TTC549 (cell line): ENCODE results near the gene SLC25A29.
"Not testable (repeated sequence)": the region's sequence is repeated elsewhere in the genome, so short reads cannot be mapped to it uniquely, and the experiment has no call there.

Source experiments
- FAIRE-seq: peaks from 2 replicates; lab custom pipeline; 2012; peaks lifted over from hg19 to GRCh38; lab: Jason Lieb, UNC

Gene SLC25A29

DNA sequence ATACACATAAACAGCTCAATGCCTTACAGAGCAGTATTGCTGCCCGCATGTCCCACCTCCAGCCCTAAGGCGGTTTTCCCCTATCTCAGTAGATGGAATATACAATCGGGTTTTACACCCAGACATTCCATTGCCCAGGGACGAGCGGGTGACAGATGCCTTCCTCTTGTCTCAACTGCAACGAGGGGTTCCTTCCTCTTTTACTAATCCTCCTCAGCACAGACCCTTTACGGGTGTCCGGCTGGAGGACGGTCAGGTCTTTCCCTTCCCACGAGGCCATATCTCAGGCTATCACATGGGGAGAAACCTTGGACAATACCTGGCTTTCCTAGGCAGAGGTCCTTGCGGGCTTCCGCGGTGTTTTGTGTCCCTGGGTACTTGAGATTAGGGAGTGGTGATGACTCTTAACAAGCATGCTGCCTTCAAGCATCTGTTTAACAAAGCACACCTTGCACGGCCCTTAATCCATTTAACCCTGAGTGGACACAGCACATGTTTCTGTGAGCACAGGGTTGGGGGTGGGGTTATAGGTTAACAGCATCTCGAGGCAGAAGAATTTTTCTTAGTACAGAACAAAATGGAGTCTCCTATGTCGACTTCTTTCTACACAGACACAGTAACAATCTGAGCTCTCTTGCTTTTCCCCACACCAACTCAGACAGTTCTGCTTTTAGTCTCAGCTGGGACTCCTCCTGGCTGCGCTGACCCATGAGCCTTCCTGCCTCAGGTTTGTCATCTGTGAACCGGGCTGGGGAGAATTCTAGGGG lies 6.0 kb upstream of the SLC25A29 start:
- FAIRE-seq = not testable (repeated sequence)

DNA sequence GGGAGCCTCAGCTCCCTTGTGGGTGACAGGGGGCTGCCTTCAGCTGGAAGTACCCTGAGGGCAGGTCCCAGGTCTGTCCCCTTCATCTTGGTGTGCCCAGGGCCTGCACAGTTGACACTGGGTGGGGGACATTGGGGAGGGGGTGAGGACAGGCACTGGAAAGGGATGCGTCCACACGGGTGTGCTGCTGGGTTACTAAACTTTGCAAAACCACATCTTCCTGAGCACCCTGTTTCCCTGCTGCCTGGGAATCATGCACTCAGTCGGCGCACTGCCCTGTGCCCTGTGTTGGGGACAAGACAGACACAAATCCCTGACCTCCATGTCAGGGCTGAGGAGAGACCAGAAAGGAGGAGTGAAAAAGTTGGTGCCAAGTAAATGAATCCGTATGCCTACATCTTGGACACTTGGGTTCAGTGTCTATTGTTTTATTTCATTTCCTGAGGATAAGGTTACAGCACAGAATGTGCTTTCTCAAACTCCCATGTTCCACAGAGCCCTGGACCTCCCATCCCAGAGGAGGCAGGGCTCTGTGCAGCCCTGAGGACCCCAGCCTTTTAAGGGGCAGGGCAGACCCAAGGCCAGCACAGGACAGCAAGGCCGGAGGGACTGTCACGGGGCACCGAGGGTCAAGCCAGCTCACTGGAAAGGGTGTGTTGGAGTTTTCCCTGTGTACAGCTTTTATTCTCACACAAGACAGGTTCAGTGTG lies 2.9 kb upstream of the SLC25A29 start:
- FAIRE-seq = no peak

DNA sequence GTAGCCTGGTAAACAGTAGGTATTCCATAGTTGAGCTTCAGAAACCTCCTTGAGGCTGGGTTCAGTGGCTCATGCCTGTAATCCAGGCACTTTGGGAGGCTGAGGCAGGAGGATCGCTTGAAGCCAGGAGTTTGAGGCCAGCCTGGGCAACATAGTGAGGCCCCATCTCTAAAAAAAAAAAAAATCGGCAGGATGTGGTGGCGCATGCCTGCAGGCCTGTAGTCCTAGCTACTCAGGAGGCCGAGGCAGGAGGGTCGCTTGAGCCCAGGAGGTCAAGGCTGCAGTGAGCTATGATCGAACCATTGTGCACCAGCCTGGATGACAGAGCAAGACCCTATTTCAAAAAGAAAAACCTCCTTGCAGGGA lies 2.2 kb upstream of the SLC25A29 start:
- not testable (repeated sequence) for FAIRE-seq

DNA sequence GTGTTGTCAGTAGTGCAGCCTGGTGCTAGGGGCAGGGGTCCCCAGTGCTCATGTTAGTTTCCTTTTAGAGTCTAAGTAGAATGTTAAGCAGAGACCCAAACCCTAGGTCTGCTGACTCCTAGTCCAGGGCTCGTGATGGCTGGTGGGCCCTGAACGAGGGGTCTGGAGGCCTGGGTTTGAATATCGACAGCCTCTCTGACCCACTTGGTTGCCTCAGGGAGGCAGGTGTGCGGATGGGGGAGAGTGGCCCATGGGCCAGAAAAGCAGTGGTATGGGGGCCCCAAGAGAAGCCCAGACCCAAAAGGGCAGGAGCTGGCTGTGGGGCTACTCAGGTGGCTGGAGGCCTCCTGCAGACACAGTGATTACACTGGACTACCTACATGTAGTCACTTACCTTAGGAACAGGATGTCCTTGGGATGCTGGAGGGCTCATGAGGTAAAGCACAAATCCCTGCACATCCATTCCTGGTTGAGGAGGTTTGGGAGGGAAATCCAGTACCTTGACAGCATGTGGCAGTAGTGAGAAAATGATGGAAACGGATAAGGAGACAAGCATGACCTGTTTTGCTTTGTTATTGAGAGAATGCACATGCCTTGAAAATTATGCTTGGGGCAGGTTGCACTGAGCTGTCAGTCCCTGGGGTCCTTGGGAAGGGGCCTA lies 1.7 kb upstream of the SLC25A29 start:
- FAIRE-seq = no peak

DNA sequence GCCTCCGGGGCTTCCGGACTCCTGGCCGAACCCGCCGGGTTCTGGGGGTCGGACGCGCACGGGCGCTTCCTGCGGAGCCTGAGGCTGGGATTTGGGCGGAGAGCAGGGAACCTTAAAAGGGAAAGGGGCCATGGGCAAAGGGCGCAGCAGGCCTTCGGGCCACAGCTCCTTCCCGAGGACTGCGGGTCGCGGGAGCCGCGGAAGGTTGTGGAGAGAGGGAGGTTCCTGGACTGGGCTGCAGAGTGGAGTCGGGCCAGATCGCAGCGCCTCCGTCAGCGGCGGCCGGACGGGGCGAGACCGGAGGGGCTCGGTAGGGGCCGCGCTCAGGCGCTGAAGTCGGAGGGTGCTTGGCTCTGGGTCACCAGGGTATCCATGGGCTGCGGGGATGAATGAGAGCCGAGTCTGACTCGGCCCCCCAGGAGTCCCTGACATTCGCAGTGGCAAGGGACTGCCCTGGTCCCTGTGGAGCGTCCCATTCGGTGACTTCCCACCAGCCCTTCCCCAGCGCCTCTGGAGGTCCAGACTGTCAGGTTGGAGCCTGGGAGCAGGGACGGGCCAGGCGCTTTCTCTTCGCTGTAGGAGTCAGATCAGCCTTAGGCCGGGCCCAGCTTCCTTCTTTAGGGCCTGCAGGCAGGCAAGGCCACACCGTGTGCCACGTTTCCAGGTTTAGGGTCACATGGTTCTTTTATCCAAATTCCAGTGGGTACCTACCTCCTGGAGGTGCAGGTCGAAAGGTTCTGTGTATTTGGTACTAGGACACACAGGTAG lies 938 bp upstream of the SLC25A29 start:
- FAIRE-seq = no peak

DNA sequence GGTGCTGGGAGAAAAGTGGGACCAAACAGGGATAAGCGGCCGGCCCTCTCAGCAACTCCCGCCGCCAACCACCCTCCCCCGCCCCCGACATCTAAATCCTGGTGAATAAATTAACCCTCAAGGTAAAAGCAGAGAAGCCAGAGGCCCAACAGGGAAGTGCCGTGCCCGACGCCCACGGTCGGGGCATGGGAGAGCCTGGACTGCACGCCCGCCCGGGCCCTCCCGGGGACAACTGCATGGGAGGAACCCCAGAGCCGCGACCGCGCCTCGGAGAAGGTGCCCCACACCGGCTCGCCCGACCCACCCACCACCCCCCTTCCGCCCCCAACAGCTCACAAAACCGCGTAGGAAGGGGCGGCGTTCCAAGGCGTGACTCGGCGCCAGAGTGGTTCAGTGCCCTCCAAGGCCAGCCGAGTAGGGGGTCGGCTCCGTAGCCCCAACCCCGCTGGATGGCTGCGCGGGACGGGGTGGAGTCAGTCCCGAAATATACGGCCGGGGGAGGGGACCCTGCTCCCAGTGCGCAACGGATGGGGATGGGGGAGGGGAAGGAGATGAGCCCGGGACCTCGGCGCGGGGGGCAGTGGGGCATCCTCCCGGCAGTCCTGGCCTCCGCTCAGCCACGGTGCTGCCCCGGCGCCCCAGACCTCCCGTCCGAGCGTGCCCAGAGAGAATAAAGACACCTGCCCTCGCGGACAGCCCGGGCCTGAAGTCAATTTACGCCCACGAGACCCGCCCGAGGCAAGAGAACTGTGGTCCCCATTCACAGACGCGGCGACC lies 732 bp downstream of the SLC25A29 start:
- FAIRE-seq = no peak

DNA sequence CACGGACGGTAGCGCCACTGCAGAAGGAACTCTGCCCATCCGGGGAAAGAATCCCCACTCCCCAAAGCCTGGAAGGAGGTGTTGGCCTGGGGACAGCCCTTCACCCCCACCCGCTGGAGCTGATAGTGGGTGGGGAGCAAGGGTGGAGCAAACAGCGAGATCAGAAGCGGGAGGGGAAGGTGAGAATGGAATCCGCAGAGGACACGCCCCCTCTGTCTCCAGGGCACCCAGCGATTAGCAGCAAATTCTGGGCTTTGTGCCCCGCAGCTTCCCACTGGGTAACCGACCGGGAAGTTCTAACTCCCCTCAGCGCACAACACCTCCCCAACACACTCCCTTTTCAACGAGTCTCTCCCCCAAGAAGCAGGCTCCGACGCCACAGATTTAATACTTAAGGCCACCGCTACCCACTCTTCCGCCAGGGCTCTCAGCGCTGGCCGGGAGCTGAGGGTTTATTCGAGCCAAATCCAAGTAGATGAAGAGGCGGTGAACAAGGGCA lies 1.4 kb downstream of the SLC25A29 start:
- FAIRE-seq = no peak

DNA sequence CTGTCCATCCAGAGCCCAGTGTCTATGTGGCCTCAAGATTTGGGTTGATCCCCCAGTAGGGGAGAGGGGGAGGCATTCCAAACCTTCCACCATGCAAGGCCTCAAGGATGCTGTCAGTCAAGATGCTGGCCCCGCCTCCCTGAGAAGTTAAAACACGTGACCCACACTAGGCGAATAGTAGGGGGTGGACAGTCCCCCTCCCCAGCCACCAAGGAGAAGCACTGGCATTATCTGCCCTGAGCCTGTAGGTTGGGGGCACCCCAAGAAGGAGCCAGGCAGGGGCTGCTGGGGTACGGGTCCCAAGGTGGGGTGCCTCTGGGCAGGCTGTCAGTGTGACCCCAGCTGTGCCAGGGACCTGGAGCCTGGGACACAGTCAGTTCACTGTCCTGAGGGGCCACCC lies 2.3 kb downstream of the SLC25A29 start:
- FAIRE-seq = no peak

DNA sequence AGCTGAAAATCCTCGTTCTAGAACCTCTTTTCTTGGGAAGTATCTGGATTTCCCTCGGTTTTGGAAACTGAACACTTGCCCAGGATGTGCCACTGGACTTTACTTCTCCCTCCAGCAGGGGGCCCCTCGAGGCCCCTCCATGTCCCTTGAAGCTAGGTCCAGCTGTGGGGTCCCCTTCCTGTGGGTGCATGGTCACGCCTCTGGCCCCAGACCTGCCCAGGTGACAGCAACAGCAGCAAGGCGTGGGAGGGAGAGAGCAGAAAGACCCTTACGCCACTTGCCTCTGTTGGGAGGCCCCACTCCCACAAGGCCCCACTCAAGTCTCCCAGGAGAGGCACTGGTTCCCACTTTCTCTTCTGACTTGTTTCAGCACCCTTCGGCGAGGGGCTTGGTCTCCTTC lies 3.1 kb downstream of the SLC25A29 start:
- no peak for FAIRE-seq

DNA sequence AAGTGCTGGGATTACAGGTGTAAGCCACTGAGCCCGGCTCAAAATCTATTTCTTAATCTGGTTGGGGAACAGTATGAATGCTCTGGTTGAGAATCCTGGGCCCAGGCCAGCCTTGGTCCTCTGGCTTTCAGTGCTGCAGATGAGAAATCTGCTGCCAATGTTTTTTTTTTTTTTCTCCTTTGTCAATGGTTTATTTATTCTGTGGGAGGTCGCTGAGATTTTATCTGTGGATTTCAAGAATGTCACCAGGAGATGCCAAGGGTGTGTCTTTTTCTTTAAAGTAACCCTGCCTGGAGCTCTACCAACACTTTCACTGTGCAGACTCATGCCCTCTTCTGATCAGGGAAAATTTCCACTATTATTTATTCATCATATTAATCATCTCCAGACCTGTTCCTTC lies 3.6 kb downstream of the SLC25A29 start:
- no peak for FAIRE-seq

DNA sequence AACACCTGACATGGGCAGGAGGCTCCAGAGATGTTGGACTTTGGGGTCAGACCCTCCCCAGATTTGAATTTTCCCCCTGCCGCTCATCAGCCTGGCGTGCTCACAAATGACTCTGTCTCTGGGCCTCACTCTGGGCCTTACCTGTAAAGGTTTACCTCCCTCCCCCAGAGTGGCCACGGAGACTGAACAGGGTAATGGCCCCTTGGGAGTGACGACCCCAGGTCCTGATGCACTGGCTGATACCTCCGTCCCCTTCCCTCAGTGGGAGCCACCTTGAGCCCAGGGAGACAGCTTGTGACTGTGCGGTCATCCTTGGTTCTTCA lies 7.0 kb downstream of the SLC25A29 start:
- no peak for FAIRE-seq

DNA sequence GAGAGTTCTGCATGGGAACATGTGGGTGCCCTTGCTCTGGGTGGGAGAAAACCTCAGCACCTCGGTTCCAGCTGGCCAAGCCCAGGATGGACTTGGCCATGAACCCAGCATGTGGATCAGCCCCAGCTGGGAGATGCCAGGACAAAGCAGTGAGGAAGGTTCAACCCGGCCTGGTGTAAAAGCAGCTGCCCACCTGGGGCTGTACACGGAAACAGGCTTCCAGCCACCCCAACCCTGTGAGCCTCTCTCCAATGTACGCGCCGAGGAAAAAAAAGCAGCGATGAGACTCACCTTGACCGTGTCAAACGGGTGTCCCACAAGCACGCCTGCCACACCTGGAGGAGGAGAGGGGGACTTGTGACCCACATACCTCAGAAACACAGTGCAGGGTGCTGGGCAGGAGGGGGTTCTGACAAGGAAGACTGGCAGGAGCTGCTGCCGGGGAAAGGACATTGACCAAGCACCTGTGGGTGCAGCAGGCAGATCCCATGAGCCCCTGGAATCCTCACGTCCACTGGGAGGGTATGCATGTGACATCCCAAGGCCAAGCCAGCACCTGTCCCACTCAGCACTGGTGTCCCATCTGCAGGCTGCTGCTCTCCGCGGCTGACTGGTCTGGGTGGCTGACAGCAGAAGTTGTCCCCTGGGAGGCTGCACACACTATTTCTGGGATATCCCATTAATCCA lies 7.5 kb downstream of the SLC25A29 start:
- FAIRE-seq = no peak

DNA sequence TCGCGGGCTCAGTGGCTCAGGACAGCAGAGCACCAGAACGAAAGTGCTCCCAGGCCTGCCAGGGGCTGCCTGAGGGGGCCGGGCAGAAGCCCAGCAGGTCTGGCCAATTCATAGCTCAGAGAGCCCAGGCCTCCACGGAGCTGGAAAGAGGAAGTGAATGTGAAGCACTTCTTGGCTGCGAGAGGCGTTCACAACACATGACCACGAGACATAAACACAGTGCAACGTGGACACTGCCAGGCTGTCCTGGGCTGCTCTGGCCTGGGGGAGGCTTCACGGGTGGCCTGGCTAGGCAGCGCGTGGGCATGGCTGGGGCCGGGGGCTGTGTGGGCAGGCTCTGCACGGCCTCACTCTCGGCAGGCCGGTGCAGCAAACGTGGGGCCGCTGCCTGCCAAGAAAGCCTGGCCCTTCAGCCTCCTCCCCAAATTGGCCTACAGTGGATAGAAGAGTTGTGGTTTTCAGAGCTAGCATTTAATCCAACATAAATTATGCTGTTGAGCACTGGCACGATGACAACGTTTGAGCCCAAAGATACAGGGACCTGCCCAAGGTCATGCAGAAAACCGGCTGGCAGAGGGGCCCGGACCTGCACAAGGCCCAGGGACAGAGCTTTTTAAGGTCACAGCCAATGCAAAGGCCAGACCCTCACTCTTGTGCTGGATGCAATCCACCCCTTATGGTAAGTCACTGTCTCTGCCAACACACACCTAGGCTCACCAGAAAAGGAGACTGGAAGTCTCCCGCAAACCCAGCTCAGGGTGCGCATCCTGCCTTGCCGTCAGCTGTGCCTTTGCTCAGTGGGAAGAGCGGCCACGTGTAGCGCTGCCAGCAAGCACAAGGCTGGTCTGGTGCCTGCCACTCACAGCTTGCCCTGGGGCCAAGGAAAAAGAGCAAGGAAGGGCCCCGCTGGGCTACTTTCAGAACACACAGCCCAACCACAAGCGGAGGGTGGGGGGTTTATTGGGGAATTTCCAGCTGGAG lies 8.6 kb downstream of the SLC25A29 start:
- no peak for FAIRE-seq

DNA sequence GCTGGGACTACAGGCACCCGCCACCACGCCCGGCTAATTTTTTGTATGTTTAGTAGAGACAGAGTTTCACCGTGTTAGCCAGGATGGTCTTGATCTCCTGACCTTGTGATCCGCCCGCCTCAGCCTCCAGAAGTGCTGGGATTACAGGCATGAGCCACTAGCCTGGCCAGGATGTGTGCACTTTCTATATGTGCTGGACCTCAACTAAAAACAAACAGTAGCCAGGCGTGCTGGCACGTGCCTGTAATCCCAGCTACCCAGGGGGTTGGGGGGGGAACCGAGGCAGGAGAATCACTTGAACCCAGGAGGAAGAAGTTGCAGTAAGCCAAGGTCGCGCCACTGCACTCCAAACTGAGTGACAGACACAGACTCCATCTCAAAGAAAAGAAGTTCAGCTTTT lies 9.5 kb downstream of the SLC25A29 start:
- not testable (repeated sequence) for FAIRE-seq

DNA sequence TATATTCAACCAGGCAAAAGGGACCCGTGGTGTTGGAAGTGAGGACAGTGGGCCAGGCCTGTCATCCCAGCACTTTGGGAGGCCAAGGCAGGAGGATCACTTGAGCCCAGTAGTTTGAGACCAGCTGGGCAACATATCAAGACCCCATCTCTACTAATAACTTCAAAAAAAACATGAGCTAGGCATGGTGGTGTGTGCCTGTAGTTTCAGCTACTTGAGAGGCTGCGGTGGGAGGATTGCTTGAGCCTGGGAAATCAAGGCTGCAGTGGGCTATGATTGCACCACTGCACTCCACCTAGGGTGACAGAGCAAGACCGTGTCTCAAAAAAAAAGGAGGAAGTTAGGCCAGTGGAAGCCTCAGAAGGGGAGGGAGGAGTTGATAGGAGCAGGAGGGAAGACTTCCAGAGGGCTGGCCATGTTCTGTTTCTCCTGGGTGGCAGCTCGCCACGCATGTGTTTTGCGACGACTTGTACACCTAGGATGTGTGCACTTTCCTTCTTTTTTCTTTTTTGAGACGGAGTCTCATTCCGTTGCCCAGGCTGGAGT lies 10.1 kb downstream of the SLC25A29 start:
- FAIRE-seq = no peak

DNA sequence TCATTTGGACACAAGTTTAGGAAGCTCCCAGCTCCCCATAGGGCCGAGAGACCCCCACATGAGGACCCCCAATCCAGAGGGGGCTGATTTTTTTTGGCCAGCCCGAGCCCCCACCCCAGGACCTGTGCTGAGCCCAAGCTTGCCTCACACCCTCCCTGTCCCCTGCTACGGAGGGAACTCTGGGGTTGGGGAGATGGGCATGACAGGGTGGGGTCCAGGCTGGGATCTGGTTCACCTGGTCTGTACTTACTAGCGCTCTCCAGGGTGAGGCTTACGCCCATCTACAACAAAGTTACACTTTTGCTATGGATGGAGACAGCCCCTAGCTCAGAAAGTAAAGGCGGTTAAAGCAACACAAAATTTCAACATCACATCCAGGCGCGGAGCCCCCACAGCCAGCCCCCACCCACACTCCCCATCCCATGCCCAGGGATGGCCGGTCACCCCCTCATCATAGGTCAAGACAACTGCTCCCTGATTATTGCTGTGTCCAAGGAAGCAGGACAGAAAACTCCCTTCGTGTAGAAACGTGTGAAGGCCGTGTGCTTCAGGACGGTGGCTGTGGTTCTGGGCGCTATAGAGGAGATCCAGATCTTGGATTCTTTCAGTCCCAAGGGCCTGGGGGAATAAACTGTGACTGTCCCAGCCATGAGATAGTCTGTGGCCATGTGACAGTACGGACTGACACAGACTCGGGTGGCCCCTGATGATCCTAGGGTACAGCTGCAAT lies 10.7 kb downstream of the SLC25A29 start:
- FAIRE-seq = no peak

DNA sequence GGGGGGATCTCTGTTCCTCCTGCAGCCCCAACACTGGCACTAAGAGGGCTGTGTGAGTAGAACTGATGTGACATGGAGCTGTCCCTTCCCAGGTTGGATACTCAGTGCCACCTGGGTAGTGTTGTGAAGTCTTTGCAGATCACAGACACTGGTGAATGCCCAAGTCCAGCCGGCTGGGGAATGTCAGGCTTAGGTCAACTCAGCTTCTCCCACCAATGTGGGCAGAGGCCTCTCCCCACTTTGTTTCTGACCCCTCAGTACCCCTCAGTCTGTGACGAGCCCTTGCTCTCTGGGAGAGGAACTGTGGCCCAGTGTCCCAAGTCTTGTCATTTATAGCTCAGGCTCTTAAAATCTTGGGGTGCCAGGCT lies 11.3 kb downstream of the SLC25A29 start:
- FAIRE-seq = no peak

DNA sequence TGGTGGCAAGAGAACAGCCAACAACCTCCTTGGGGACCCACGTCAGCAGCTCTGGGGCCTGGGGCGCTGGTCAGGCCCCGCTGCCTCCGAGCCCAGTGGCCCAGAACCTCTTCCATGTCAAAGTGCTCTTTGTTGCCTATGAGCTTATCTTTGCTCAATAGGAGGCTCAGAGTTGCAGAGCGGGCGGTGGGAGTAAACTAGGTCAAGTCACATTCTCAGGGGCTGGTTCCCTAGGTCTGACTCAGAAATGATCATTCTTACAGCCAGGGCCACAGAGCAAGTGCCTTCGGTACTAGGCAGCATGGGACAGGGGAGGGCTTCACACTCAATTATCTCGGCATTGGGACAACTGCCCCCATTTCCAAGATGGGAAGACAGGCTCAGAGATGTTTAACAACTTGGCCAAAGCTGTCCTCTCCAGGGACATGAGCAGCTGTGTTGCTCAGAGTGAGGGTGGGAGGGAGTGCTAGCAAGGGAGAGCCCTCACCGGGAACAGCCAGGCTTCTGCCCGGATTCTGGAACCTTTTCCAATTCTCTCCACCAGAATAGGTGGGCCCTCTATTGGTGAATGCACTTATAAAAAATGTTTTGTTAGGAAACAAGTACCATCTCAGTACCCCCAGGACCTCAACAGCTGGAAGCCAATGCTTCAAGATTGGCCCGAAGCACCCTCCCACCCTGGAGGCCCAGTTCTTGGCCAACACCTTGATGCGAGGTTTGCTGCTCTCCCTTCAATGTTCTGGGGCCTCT lies 11.9 kb downstream of the SLC25A29 start:
- no peak for FAIRE-seq
